NCI-H1694 (cell line): ENCODE data around the gene MAML3.

Experiments
- DNase-seq: peaks from one replicate; lab custom pipeline; 2025; lab: John Stamatoyannopoulos, UW

The MAML3 gene

DNA sequence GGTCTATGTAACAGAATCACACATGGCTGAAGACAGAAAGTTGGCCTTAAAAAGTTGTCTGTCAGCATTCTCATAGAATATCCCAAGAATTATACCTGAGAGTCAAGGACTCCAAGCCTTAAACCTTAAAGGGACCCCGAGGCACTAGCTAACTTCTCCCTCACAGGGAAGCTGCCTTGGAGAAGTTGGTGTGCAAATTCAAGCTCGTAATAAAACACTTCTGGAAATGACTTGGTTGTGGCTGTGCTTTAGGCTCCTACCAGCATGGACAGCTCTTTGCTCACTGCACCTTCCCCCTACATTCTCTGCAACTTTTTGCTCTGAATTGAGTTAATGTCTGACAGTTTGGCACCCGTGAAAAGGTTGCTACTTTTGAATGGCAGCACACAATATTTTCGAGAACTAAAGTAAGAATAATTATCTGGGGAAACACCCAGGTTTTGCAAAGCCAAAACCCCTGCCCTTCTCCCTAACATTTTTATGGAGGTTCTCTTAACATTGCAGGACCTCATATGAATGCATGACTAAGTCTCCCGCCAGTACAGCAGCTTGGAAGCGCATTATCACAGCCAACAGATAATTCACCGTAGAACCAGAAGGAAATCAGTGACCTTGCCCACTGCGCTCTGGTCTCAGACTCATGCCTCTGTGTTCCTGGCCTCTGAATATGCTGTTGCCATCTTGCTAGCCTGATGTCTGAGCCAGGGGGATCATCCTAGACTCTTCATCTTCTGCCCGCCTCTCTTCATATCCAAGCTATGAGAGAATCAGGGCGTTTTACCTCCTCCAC is 397.4 kb downstream of the MAML3 start:
- no peak for DNase-seq

DNA sequence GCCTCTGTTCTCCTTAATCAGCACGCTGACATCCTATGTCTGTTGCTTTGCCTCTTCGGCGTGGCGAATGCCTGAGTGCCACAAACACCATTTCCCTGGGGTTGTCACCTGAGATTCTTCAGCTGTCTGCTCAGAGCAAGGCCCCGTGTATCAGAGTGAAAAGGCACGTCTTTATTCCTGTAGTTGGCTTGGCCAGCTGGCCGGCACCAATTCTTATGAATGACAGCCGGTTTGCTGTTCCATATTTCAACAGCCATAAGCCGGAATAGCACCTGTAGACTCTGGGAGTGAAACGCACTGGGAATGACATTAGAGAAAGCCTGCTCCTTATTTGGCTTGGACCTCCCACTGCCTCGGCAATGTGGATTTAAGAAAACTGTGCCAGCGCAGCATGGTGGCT is 399.0 kb downstream of the MAML3 start:
- no peak for DNase-seq

DNA sequence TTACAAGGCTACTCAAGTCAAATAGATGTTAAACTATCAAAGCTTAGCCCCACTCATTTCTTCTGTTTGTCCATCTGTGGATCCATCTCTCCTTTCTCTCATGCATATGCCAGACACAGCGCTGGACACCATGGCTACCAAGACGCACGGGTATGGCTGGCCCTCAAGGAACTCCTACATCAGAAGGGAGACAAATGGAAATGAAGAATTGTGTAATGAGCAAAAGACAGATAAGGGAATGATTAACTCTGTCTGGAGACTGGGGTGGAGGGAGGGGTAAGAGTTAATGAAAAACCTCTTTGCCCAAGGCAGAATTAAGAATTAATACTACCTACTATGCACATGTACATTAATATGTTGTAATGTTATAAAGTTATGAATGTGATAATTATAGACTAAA is 400.3 kb downstream of the MAML3 start:
- no peak for DNase-seq

DNA sequence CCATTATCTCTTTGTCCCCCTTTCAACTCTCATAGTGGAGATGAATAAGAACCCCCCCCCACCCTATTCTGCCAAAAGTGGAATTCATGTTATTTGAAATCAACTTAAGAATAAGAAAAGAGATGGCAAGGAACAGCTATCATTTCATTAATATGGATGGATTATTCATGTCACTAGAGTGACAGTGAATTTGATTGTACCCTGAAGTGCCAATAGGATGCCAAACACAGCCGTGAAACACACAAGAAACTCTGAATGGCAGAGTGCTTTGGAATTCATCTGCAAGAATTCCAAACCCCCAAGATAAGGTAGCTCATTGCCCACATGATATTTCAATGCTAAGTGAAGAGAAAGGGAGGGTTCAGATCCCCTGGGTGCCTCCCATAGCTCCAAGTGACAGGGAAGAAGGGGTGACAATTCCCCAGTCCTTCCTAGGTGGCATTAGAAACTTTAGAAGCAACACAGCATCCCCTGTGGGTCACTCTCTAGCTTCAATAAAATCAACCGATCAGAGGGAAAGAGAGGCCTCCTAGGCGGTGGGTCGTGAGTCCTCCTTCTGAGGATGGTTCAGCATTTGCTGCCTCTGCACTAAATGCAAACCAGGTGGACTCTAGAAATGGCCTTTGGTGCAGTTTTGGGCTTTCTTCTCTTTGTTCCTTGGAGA is 404.0 kb downstream of the MAML3 start:
- DNase-seq: no peak

DNA sequence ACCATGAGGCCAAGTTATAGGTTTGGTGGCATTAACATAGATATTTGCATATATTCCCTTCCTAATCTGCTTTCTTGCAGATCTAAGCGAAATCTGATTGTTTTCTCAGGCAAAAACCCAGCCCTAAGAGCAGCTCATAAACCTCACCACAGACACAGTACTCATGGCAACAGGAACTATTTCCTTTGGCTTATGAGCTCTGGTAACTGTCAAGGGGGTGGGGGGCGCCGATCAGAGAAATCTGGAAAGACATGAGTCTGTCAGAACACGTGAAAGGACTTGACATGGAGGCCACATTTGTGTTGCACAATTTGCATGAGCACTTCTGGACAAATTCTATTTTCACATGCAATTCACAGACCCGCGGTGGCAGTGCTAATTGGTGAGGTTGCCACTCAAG is 404.6 kb downstream of the MAML3 start:
- no peak for DNase-seq

- DNase-seq: no peak
Observed at GRCh38 chr4:139746431-139747171, 407.4 kb downstream of the MAML3 start.

GRCh38 chr4:139745111-139745639 is 408.8 kb downstream of the MAML3 start:
- DNase-seq: no peak

DNA sequence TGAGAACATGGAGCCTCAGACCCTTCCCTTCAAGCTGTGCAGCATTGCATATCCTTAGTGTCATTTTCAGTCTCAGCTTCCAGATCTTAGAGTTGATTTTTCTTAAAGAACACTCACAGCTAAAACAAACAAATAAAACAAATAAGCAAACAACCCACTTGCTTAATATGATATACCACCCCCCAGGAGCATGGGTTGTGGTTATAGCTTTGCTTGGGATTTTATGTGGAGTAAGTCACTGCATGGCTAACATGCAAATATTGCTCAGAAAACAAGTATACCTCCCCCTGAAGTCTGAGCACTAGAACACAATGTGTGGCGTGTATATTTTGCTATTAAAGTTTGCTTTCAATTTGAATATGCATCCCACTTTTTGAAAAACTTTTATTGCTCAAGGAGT is 409.8 kb downstream of the MAML3 start:
- DNase-seq: no peak

- DNase-seq: no peak
Observed at GRCh38 chr4:139743027-139743426, 411.0 kb downstream of the MAML3 start.

DNA sequence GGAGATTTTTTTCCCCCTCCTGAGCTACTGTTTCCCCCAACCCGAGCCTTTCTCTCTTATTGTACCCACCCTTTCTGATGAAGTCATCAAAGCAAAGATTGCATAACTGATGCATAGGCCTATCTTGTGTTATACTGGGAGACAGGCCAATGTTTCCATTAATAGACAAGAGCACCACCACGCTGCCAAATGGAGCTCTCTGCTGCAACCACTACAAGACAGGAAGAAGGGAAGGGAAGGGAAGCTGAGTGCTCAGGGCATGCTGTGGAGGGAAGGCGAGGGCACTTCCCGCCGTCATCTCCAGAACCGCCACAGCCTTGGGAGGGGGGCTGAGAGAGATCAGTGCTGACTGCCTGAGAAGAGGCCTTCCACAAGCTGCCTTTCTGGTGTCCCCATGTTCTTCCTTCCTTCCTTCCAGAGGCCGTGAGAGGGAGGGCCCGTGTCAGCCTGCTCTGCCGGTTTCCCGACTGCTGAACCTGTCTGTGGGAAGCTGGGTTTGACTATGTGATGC is 413.4 kb downstream of the MAML3 start:
- DNase-seq: peak; percentile 75

DNA sequence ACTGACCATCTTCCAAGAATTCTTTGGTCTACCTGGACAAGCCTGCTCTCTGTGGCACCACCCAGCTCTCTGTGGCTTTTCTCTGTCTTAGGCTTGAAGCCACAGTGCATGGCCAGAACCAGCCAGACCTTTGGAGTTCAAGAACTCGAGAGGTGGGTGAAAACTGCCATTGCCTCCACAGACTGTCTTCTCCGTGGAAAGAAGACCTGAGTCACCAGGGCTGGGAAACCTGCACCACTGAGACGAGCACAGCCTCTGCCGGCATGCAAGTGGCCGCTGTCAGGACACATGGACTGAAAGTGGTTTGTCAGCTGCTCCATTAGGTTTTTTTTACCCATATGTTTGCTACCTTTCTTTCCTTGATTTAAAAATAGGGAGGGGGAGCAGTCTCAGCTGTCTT is 413.9 kb downstream of the MAML3 start:
- no peak for DNase-seq

GRCh38 chr4:139738846-139739613 is 415.0 kb downstream of the MAML3 start:
- no peak for DNase-seq

- no peak for DNase-seq
Observed at GRCh38 chr4:139736661-139737060, 417.3 kb downstream of the MAML3 start.

GRCh38 chr4:139736274-139736660 is 417.7 kb downstream of the MAML3 start:
- no peak for DNase-seq

- DNase-seq: no peak
Observed at GRCh38 chr4:139735381-139736273, 418.4 kb downstream of the MAML3 start.

GRCh38 chr4:139734875-139735380 is 419.1 kb downstream of the MAML3 start:
- DNase-seq: peak; percentile 94

DNA sequence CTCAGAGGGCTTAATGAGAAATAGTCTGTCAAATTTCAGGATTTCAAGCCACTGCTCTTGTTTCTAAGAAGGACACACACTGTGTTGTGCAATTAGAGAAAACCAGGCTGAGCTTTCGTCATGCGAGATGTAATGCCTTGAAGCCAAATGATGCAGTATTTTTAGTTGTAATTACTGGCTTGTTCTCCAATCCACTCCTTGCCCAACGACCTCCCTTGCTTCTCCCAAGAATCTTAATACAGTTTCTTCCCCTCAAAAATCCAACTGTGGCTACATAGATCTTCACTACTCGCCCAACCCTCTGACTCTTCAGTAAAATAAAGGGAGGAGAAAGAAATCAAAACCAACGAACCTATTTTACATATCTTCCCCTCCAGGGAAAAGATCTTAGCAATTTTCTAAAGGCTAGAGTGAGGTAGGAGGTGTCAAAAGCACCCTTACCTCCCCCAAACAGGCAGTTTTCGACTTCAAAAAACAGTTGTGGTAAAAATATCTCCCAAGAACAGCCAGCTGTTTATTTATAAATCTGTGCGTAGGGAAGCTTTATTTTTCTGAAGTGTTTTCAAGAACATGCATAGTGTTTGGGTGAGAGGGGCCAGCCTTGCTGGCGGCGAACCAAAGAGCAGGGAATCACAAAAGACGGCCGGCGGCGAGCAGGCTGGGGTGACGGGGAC is 419.6 kb downstream of the MAML3 start:
- DNase-seq: no peak

DNA sequence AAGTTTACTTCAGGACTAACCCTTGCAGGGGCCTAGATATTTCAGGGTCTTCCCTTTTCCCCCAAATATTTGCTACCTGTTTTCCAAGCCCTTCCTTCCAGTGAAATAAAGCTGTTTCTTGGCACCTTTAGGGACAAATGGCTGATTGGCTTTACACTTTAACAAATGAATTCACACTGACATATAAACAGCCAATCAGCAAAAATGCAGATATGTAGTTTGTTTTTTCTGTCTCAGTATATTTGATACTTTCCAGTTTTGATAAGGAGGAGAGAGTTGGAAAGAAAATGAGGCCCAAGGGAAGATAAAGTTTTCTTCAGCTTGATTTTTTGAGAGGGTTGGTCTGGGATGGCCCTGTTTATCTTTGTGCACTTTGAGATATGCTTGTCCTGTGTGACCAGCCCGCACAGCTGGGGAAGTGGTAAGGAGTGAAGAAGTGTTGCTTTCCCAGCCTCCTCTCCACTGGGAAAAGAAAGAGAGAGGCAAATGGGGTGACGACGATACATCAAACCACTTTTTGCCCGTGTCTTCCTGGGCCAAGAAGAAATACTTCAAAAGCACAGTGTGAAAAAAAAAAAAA is 420.9 kb downstream of the MAML3 start:
- no peak for DNase-seq

- no peak for DNase-seq
Observed at GRCh38 chr4:139728840-139729239, 425.1 kb downstream of the MAML3 start.

GRCh38 chr4:139728146-139728545 is 425.8 kb downstream of the MAML3 start:
- no peak for DNase-seq
